Dendritic cell treated with granulocyte-macrophage colony-stimulating factor and Interleukin-4, amounts not matched to agents 40 ng/mL and 50 ng/mL, for 4 days (primary cell): Measurements from ENCODE around the gene NAALADL2.
"Not testable (repeated sequence)": the region's sequence is repeated elsewhere in the genome, so short reads cannot be mapped to it uniquely, and the experiment has no call there.

Source experiments
- H3K27ac Mint-ChIP-seq: one replicate; pipeline ENCODE4 v1.8.0; 2022; ENCODE audit warnings: mild to moderate bottlenecking, mixed read lengths
- H3K27me3 Mint-ChIP-seq: one replicate; pipeline ENCODE4 v1.8.0; 2022; ENCODE audit warnings: mild to moderate bottlenecking, mixed read lengths
- H3K36me3 Mint-ChIP-seq: one replicate; pipeline ENCODE4 v1.8.0; 2022; ENCODE audit warnings: low read depth, mixed read lengths
- H3K4me1 Mint-ChIP-seq: one replicate; pipeline ENCODE4 v1.8.0; 2022; ENCODE audit warnings: low read depth, mixed read lengths
- H3K4me3 Mint-ChIP-seq: one replicate; pipeline ENCODE4 v1.8.0; 2022; ENCODE audit warnings: mild to moderate bottlenecking, moderate library complexity, mixed read lengths
- H3K9me3 Mint-ChIP-seq: one replicate; pipeline ENCODE4 v1.8.0; 2022; ENCODE audit warnings: mixed read lengths
- intact Hi-C: fragments of 100-400 bp; cut with micrococcal nuclease; formaldehyde crosslinking; loops from one replicate; pipeline ENCODE4 v1.15.0; 2022

NAALADL2 gene

GRCh38 chr3:175502155-175502554 is 643.0 kb downstream of the NAALADL2 start:
- peaks cover 27% of the 10 kb centered on the region for H3K9me3 Mint-ChIP-seq
- intact Hi-C loops = no loop called here
- H3K4me3 Mint-ChIP-seq = no peak overlapping the region
- H3K36me3 Mint-ChIP-seq = no peaks in the 10 kb centered on the region
- no peaks in the 10 kb centered on the region for H3K4me1 Mint-ChIP-seq
- no peaks in the 10 kb centered on the region for H3K27me3 Mint-ChIP-seq
- H3K27ac Mint-ChIP-seq = no peak overlapping the region

DNA sequence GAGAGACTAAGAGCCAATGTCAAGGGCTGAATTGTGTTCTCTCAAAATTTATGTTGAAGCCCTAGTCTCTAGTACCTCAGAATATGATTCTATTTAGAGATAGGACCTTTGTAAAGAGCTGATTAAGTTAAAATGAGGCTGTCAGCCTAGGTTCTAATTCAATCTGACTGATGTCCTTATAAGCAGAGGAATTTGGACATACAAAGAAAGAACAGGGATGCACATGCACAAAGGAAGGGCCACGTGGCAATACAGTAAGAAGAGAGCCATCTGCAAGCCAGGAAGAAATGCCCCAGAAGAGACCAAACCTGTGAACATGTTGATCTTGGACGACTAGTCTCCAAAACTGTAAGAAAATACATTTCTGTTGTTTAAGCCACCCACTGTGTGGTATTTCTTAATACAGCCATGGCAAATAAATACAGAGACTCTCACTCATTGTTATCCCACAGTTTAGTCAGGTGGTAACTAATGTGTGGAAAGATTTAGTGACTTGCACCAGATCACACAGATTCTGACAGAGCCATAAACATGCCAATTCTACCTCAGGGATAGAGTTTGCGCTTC is 652.2 kb downstream of the NAALADL2 start:
- peaks cover 23% of the 10 kb centered on the region for H3K9me3 Mint-ChIP-seq

GRCh38 chr3:175512700-175513099 is 653.6 kb downstream of the NAALADL2 start:
- Mint-ChIP-seq H3K27ac (no peak overlapping the region), H3K36me3 (no peaks in the 10 kb centered on the region), H3K4me3 (no peak overlapping the region), H3K4me1 (no peaks in the 10 kb centered on the region), H3K27me3 (no peaks in the 10 kb centered on the region), H3K9me3 (peaks cover 17% of the 10 kb centered on the region)
- intact Hi-C loops = no loop called here

More for the DNA sequence above, 652.2 kb downstream of the NAALADL2 start:
- Mint-ChIP-seq H3K27ac (no peak overlapping the region), H3K4me1 (no peaks in the 10 kb centered on the region), H3K27me3 (no peaks in the 10 kb centered on the region), H3K4me3 (no peak overlapping the region), H3K36me3 (no peaks in the 10 kb centered on the region)
- intact Hi-C loops = no loop called here

- peaks cover 8% of the 10 kb centered on the region for H3K9me3 Mint-ChIP-seq
- H3K36me3 Mint-ChIP-seq = no peaks in the 10 kb centered on the region
These were observed 659.3 kb downstream of the NAALADL2 start for GRCh38 chr3:175518459-175518858.

GRCh38 chr3:175521406-175521805 is 662.3 kb downstream of the NAALADL2 start:
- intact Hi-C loops = no loop called here
- Mint-ChIP-seq H3K4me3 (no peak overlapping the region), H3K27ac (no peak overlapping the region), H3K4me1 (no peaks in the 10 kb centered on the region), H3K36me3 (no peaks in the 10 kb centered on the region), H3K9me3 (peaks cover 8% of the 10 kb centered on the region), H3K27me3 (no peaks in the 10 kb centered on the region)

More at GRCh38 chr3:175518459-175518858, 659.3 kb downstream of the NAALADL2 start:
- intact Hi-C loops = no loop called here
- Mint-ChIP-seq H3K4me3 (no peak overlapping the region), H3K27me3 (no peaks in the 10 kb centered on the region), H3K4me1 (no peaks in the 10 kb centered on the region), H3K27ac (no peak overlapping the region)

- peak overlapping the region; percentile 39 for H3K4me3 Mint-ChIP-seq
- no peaks in the 10 kb centered on the region for H3K4me1 Mint-ChIP-seq
- no peak overlapping the region for H3K27ac Mint-ChIP-seq
- no peaks in the 10 kb centered on the region for H3K36me3 Mint-ChIP-seq
- no peaks in the 10 kb centered on the region for H3K27me3 Mint-ChIP-seq
- H3K9me3 Mint-ChIP-seq = peaks cover 9% of the 10 kb centered on the region
- intact Hi-C loops = no loop called here
These were observed 667.1 kb downstream of the NAALADL2 start for GRCh38 chr3:175526191-175526590.

- peak overlapping the region; percentile 39 for H3K4me3 Mint-ChIP-seq
- no peaks in the 10 kb centered on the region for H3K27me3 Mint-ChIP-seq
- no peaks in the 10 kb centered on the region for H3K36me3 Mint-ChIP-seq
- no peaks in the 10 kb centered on the region for H3K4me1 Mint-ChIP-seq
- intact Hi-C loops = no loop called here
- H3K9me3 Mint-ChIP-seq = peaks cover 9% of the 10 kb centered on the region
- no peak overlapping the region for H3K27ac Mint-ChIP-seq
These were observed 667.6 kb downstream of the NAALADL2 start for GRCh38 chr3:175526609-175527280.

DNA sequence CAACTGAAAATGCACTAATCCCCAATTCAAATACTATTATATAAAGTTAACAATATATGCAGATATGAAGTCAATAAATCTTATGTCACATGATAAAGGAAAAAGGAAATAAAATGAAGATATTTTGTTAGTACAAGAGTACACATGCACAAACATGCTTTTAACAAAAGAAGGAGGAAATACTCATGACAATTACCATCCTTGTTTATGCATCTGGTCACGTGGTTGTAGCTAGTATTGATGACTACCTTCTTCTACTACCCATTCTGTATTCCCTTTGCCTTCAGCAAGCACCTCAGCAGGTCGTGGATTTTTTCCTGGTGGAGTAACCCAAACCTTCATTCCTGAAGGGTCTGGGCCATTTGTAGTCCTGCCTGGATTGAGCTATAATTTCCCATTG is 669.6 kb downstream of the NAALADL2 start:
- H3K36me3 Mint-ChIP-seq, H3K4me3 Mint-ChIP-seq, H3K27me3 Mint-ChIP-seq, intact Hi-C loops, H3K27ac Mint-ChIP-seq, H3K4me1 Mint-ChIP-seq: not testable (repeated sequence)
- H3K9me3 Mint-ChIP-seq = peaks cover 19% of the 10 kb centered on the region

DNA sequence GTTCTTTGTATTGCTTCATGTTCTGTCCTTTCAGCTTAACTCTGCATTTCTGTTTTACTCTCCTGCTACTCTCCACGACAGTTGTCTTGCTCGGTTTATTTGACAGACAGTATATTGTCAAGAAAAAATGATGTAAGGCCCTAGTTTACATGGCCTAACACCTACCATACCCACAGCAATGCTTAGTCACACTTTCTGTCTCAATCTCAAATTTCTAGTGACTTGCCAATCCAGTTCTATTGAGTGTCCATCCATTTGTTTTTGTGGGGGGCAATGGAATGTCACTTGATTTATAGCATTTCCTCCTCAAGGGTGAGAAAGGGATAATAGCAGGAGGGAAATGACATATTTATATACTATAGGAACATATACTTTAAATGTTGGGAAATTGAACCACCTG is 676.2 kb downstream of the NAALADL2 start:
- Mint-ChIP-seq H3K36me3 (no peaks in the 10 kb centered on the region), H3K27ac (no peak overlapping the region), H3K9me3 (peaks cover 22% of the 10 kb centered on the region), H3K27me3 (no peaks in the 10 kb centered on the region), H3K4me3 (no peak overlapping the region), H3K4me1 (no peaks in the 10 kb centered on the region)
- intact Hi-C loops = no loop called here

DNA sequence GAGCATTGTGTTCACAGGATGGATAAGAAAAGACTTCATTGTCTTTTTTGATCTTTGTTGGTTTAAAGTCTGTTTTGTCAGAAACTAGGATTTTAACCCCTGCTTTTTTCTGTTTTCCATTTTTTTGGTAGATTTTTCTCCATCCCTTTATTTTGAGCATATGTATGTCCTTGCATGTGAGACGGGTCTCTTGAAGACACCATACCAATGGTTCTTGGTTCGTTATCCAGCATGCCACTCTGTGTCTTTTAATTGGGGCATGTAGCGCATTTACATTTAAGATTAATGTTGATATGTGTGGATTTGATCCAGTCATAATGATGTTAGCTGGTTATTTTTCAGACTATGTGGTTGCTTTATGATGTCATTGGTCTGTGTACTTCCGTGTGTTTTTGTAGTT is 687.0 kb downstream of the NAALADL2 start:
- no peaks in the 10 kb centered on the region for H3K4me1 Mint-ChIP-seq
- no peak overlapping the region for H3K27ac Mint-ChIP-seq
- H3K9me3 Mint-ChIP-seq = peaks cover 60% of the 10 kb centered on the region
- intact Hi-C loops = no loop called here
- no peaks in the 10 kb centered on the region for H3K36me3 Mint-ChIP-seq
- no peaks in the 10 kb centered on the region for H3K27me3 Mint-ChIP-seq
- no peak overlapping the region for H3K4me3 Mint-ChIP-seq

- intact Hi-C loops = no loop called here
- no peak overlapping the region for H3K4me3 Mint-ChIP-seq
These were observed 693.8 kb downstream of the NAALADL2 start for GRCh38 chr3:175552929-175553328.

GRCh38 chr3:175554801-175555200 is 695.7 kb downstream of the NAALADL2 start:
- Mint-ChIP-seq H3K36me3 (no peaks in the 10 kb centered on the region), H3K9me3 (peaks cover 36% of the 10 kb centered on the region), H3K27me3 (no peaks in the 10 kb centered on the region), H3K4me3 (no peak overlapping the region), H3K4me1 (no peaks in the 10 kb centered on the region), H3K27ac (no peak overlapping the region)
- intact Hi-C loops = no loop called here

More at GRCh38 chr3:175552929-175553328, 693.8 kb downstream of the NAALADL2 start:
- Mint-ChIP-seq H3K27ac (no peak overlapping the region), H3K36me3 (no peaks in the 10 kb centered on the region), H3K9me3 (peaks cover 22% of the 10 kb centered on the region), H3K4me1 (no peaks in the 10 kb centered on the region), H3K27me3 (no peaks in the 10 kb centered on the region)

DNA sequence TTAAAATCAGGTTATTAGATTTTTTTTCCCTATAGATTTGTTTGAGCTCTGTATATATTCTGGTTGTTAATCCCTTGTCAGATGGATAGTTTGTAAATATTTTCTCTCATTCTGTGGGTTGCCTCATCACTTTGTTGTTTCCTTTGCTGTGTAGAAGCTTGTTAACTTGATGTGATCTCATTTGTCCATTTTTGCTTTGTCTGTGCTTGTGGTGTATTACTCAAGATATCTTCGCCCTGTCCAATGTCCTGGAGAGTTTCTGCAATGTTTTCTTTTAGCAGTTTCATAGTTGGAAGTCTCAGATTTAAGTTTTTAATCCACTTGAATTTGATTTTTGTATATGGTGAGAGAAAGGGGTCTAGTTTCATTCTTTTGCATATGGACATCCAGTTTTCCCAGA is 699.1 kb downstream of the NAALADL2 start:
- no peaks in the 10 kb centered on the region for H3K36me3 Mint-ChIP-seq
- no peaks in the 10 kb centered on the region for H3K4me1 Mint-ChIP-seq
- intact Hi-C loops = no loop called here
- no peak overlapping the region for H3K4me3 Mint-ChIP-seq
- H3K9me3 Mint-ChIP-seq = peaks cover 31% of the 10 kb centered on the region
- no peaks in the 10 kb centered on the region for H3K27me3 Mint-ChIP-seq
- no peak overlapping the region for H3K27ac Mint-ChIP-seq

GRCh38 chr3:175564363-175564762 is 705.2 kb downstream of the NAALADL2 start:
- no peaks in the 10 kb centered on the region for H3K36me3 Mint-ChIP-seq
- H3K27me3 Mint-ChIP-seq = no peaks in the 10 kb centered on the region
- H3K4me1 Mint-ChIP-seq = no peaks in the 10 kb centered on the region
- intact Hi-C loops = no loop called here
- peaks cover 42% of the 10 kb centered on the region for H3K9me3 Mint-ChIP-seq
- H3K4me3 Mint-ChIP-seq = no peak overlapping the region
- H3K27ac Mint-ChIP-seq = no peak overlapping the region

GRCh38 chr3:175571096-175571495 is 712.0 kb downstream of the NAALADL2 start:
- intact Hi-C loops = no loop called here
- Mint-ChIP-seq H3K27ac (no peak overlapping the region), H3K4me3 (no peak overlapping the region), H3K36me3 (no peaks in the 10 kb centered on the region), H3K4me1 (no peaks in the 10 kb centered on the region), H3K27me3 (no peaks in the 10 kb centered on the region), H3K9me3 (peaks cover 9% of the 10 kb centered on the region)
